HCT116 (cell line): Measurements from ENCODE around the gene RCBTB1. TPM values are rescaled to one million over a fixed set of nuclear protein-coding genes. Genes with fewer than 3 reads are reported as not detected.

Experiments
- ATAC-seq: fragments of 200-7000 bp; cut with Tn5 transposase; 2 replicates; pipeline ENCODE4 v1.9.1; 2020; ENCODE audit warnings: mild to moderate bottlenecking, moderate library complexity
- BruUV-seq: library from RNA; stranded (reverse); fragments of 400-500 nt; replicated peaks from 2 replicates; lab custom pipeline; 2021; lab: Mats Ljungman, UMichigan
- CTCF ChIA-PET: fragments of 300-600 bp; sonication (Branson Sonifier 250); formaldehyde crosslinking; loops from one replicate; lab custom pipeline; 2021; ENCODE audit warnings: antibody characterized with exemption; lab: Charles Lee
- POLR2A ChIA-PET: fragments of 300-600, 350-600 bp; sonication (Branson Sonifier 250); formaldehyde crosslinking; loops from one replicate; lab custom pipeline; 2021; ENCODE audit warnings: antibody characterized with exemption; lab: Charles Lee
- RAD21 ChIA-PET, 2 experiments: fragments of 300-600 bp; sonication (Branson Sonifier 250); formaldehyde crosslinking; loops; one replicate each; lab custom pipeline; 2023; ENCODE audit warnings: low total read pairs in 2 of 2; ENCODE audit not compliant: uncharacterized antibody in 2 of 2, unreplicated experiment in 2 of 2, low non-redundant PET in 1 of 2; lab: Charles Lee
- DNase-seq: peaks from one replicate; pipeline ENCODE4 v3.0.0-alpha.2; 2010; ENCODE audit warnings: low read depth, low spot score
- H2AFZ ChIP-seq: fragments of 200-600 bp; shearing (Covaris generic), sonication (generic); 2 replicates; pipeline ENCODE4 v1.6.1; 2017; ENCODE audit warnings: low read depth, mixed run types, mixed read lengths, antibody characterized with exemption, low read length; ENCODE audit not compliant: poor library complexity, severe bottlenecking
- H3K27ac ChIP-seq: 2 replicates; pipeline ENCODE4 v1.5.1; 2012; ENCODE audit warnings: low read depth, low read length
- H3K27me3 ChIP-seq: fragments of 200-600 bp; sonication (generic); 2 replicates; pipeline ENCODE4 v1.6.1; 2016; ENCODE audit warnings: mixed run types, low read length, mixed read lengths; ENCODE audit not compliant: insufficient read depth
- H3K36me3 ChIP-seq, 2 experiments: fragments of 200-500 bp in 1 of 2; fragments of 200-600 bp in 1 of 2; sonication (Bioruptor generic) in 1 of 2; sonication (generic) in 1 of 2; 2 replicates each; pipeline versions ENCODE4 v1.5.1 to v1.6.1; 2014 to 2016; ENCODE audit warnings: low read length in 2 of 2, inconsistent platforms in 1 of 2, mixed read lengths in 1 of 2, mixed run types in 1 of 2; ENCODE audit not compliant: insufficient read depth in 2 of 2, control insufficient read depth in 1 of 2
- H3K4me1 ChIP-seq, 2 experiments: fragments of 200-600 bp in 1 of 2; sonication (generic) in 1 of 2; 2 replicates each; pipeline versions ENCODE4 v1.5.1 to v1.6.1; 2012 to 2017; ENCODE audit warnings: low read length in 2 of 2, inconsistent platforms in 1 of 2, mild to moderate bottlenecking in 1 of 2, mixed read lengths in 1 of 2, mixed run types in 1 of 2, moderate library complexity in 1 of 2; ENCODE audit not compliant: insufficient read depth in 2 of 2, control insufficient read depth in 1 of 2
- H3K4me2 ChIP-seq: fragments of 200-600 bp; sonication (generic); 2 replicates; pipeline ENCODE4 v1.6.1; 2017; ENCODE audit warnings: mixed run types, low read length, mixed read lengths
- H3K4me3 ChIP-seq, 2 experiments: fragments of 200-600 bp in 1 of 2; sonication (generic) in 1 of 2; replicated peaks in 1 of 2; 2 replicates each; pipeline ENCODE4 v1.5.1; 2011 to 2016; ENCODE audit warnings: low read length in 2 of 2, control low read depth in 1 of 2, low read depth in 1 of 2, mild to moderate bottlenecking in 1 of 2, mixed read lengths in 1 of 2, mixed run types in 1 of 2
- H3K79me2 ChIP-seq: fragments of 200-600 bp; sonication (generic); 2 replicates; pipeline ENCODE4 v1.6.1; 2017; ENCODE audit warnings: mild to moderate bottlenecking, mixed run types, low read length, moderate library complexity, mixed read lengths; ENCODE audit not compliant: insufficient read depth
- H3K9ac ChIP-seq: fragments of 200-600 bp; sonication (generic); 2 replicates; pipeline ENCODE4 v1.6.1; 2016; ENCODE audit warnings: low read length, mixed read lengths
- H3K9me2 ChIP-seq: fragments of 200-600 bp; sonication (generic), shearing (Covaris generic); 2 replicates; pipeline ENCODE4 v1.6.1; 2017; ENCODE audit warnings: mixed run types, mild to moderate bottlenecking, moderate library complexity; ENCODE audit not compliant: insufficient read depth
- H3K9me3 ChIP-seq, 2 experiments: fragments of 200-500 bp in 1 of 2; fragments of 200-600 bp in 1 of 2; sonication (Bioruptor generic) in 1 of 2; sonication (generic) in 1 of 2; 2 replicates each; pipeline ENCODE4 v1.6.1; 2014 to 2017; ENCODE audit warnings: low read length in 2 of 2, mixed read lengths in 2 of 2, inconsistent platforms in 1 of 2, low read depth in 1 of 2, mild to moderate bottlenecking in 1 of 2, mixed run types in 1 of 2, moderate library complexity in 1 of 2; ENCODE audit not compliant: control insufficient read depth in 1 of 2, insufficient read depth in 1 of 2
- H4K20me1 ChIP-seq: fragments of 200-600 bp; sonication (generic), shearing (Covaris generic); 2 replicates; pipeline ENCODE4 v1.6.1; 2017; ENCODE audit warnings: mixed run types, mild to moderate bottlenecking, moderate library complexity; ENCODE audit not compliant: insufficient read depth
- CBX3 ChIP-seq: IDR thresholded peaks from 2 replicates; pipeline ENCODE4 v1.6.1; 2012; ENCODE audit warnings: low read depth
- CEBPB ChIP-seq: IDR thresholded peaks from 2 replicates; pipeline ENCODE4 v1.6.1; 2012; ENCODE audit warnings: low read depth
- CTCF ChIP-seq, 3 experiments: fragments of 200-600 bp in 1 of 3; sonication (generic) in 1 of 3; IDR thresholded peaks in 2 of 3; conservative IDR thresholded peaks in 1 of 3; 2 replicates each; pipeline ENCODE4 v1.5.1; 2012 to 2017; ENCODE audit warnings: low read depth in 2 of 3, low read length in 2 of 3, antibody characterized with exemption in 1 of 3, borderline replicate concordance in 1 of 3, control low read depth in 1 of 3, mild to moderate bottlenecking in 1 of 3, mixed read lengths in 1 of 3, mixed run types in 1 of 3, moderate library complexity in 1 of 3; ENCODE audit not compliant: insufficient read depth in 1 of 3
- EGR1 ChIP-seq: IDR thresholded peaks from 2 replicates; pipeline ENCODE4 v1.6.1; 2012; ENCODE audit warnings: low read depth
- EZH2 ChIP-seq: fragments of 200-600 bp; sonication (generic); IDR thresholded peaks from 2 replicates; pipeline ENCODE4 v1.6.1; 2017; ENCODE audit warnings: antibody characterized with exemption, mixed run types
- FOSL1 ChIP-seq: IDR thresholded peaks from 2 replicates; pipeline ENCODE4 v1.6.1; 2012; ENCODE audit warnings: low read depth
- JUND ChIP-seq: IDR thresholded peaks from 2 replicates; pipeline ENCODE4 v1.6.1; 2012
- MAX ChIP-seq: IDR thresholded peaks from 2 replicates; pipeline ENCODE4 v1.6.1; 2012
- POLR2A ChIP-seq: IDR thresholded peaks from 2 replicates; pipeline ENCODE4 v1.7.0; 2011; ENCODE audit warnings: borderline replicate concordance; ENCODE audit not compliant: insufficient read depth, insufficient read length; ENCODE audit errors: extremely low read depth
- POLR2AphosphoS5 ChIP-seq: IDR thresholded peaks from 2 replicates; pipeline ENCODE4 v1.6.1; 2011; ENCODE audit warnings: mild to moderate bottlenecking, low read depth, low read length, moderate library complexity
- SIN3A ChIP-seq: IDR thresholded peaks from 2 replicates; pipeline ENCODE4 v1.6.1; 2012; ENCODE audit warnings: low read depth
- SP1 ChIP-seq: IDR thresholded peaks from 2 replicates; pipeline ENCODE4 v1.6.1; 2012; ENCODE audit warnings: low read depth
- SRF ChIP-seq: IDR thresholded peaks from 2 replicates; pipeline ENCODE4 v1.6.1; 2012; ENCODE audit warnings: low read depth
- TCF7L2 ChIP-seq: IDR thresholded peaks from 2 replicates; pipeline ENCODE4 v1.7.0; 2011; ENCODE audit warnings: borderline replicate concordance, inconsistent platforms; ENCODE audit not compliant: insufficient read depth, insufficient read length; ENCODE audit errors: extremely low read depth
- YY1 ChIP-seq: IDR thresholded peaks from 2 replicates; pipeline ENCODE4 v1.6.1; 2011; ENCODE audit warnings: low read length, low read depth, moderate library complexity, mild to moderate bottlenecking; ENCODE audit not compliant: insufficient replicate concordance; ENCODE audit errors: extremely low read depth
- ZBTB33 ChIP-seq: IDR thresholded peaks from 2 replicates; pipeline ENCODE4 v1.6.1; 2011; ENCODE audit warnings: mild to moderate bottlenecking, low read length, moderate library complexity; ENCODE audit not compliant: insufficient replicate concordance; ENCODE audit errors: extremely low read depth
- ZFX ChIP-seq: fragments of 450-650 bp; IDR thresholded peaks from 2 replicates; pipeline ENCODE4 v1.6.1; 2017
- ZNF274 ChIP-seq: fragments of 200-500 bp; sonication (Bioruptor generic); IDR thresholded peaks from 2 replicates; pipeline ENCODE4 v1.6.1; 2014; ENCODE audit warnings: mild to moderate bottlenecking, low read depth, low read length, inconsistent platforms
- intact Hi-C: fragments of 100-400 bp; cut with micrococcal nuclease; formaldehyde crosslinking; loops from 2 replicates; pipeline ENCODE4 v1.10.0; 2022
- total RNA-seq: library from RNA; stranded (reverse); gene quantifications from one replicate; pipeline ENCODE4 v1.2.1, GENCODE V29; 2021; ENCODE audit not compliant: unreplicated experiment
- TF ChIP-seq, protein P1 (sequence below): IDR thresholded peaks from 2 replicates; pipeline ENCODE4 v1.6.1; 2012
- TF ChIP-seq, protein P2 (sequence below): IDR thresholded peaks from 2 replicates; pipeline ENCODE4 v1.6.1; 2012; ENCODE audit warnings: low read depth

Gene RCBTB1
- total RNA-seq, 1 experiment from 2014 or later, result 22.2 TPM

GRCh38 chr13:49539313-49539712, 46.0 kb downstream of the RCBTB1 start:
- no peaks in the 10 kb centered on the region for H3K9me3 ChIP-seq
- no TSS peak for BruUV-seq
- H3K36me3 ChIP-seq, result peaks cover 0 to 18% of the 10 kb centered on the region in 2 experiments; a peak in 2 of 4 replicates
- no peaks in the 10 kb centered on the region for H4K20me1 ChIP-seq
- H3K79me2 ChIP-seq, result no peaks in the 10 kb centered on the region
- ChIA-PET RAD21 (no interaction called here), CTCF (no interaction called here), POLR2A (interaction anchor here (0.6 kb wide), 1 partner anchor 11 kb away, joined by 4 read pairs; no protein-coding TSS in a partner anchor)
- no peak overlapping the region for H3K9ac ChIP-seq
- no peaks in the 10 kb centered on the region for H3K4me1 ChIP-seq
- intact Hi-C loops, result no loop called here
- H3K27me3 ChIP-seq, result no peaks in the 10 kb centered on the region
- no peak for DNase-seq
- ATAC-seq, result no peak
- no peaks in the 10 kb centered on the region for H3K9me2 ChIP-seq
- no peak overlapping the region for H3K4me3 ChIP-seq
- TF ChIP-seq ZFX, result no peak
- TF ChIP-seq CEBPB, result no peak
- TF ChIP-seq ZBTB33, result no peak
- no peak for TF ChIP-seq TCF7L2
- TF ChIP-seq POLR2A, result no peak
- TF ChIP-seq EGR1, result no peak
- TF ChIP-seq, protein P1, sequence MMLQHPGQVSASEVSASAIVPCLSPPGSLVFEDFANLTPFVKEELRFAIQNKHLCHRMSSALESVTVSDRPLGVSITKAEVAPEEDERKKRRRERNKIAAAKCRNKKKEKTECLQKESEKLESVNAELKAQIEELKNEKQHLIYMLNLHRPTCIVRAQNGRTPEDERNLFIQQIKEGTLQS, result no peak
- no peak for TF ChIP-seq MAX
- no peak for TF ChIP-seq YY1
- TF ChIP-seq FOSL1, result no peak
- TF ChIP-seq CTCF (IDR thresholded peaks at IDR 0.05 in 2 of 3, conservative IDR thresholded peaks at IDR 0.05 in 1 of 3; ENCODE audit: borderline replicate concordance in 1 of 3, insufficient read depth in 1 of 3, low read depth in 2 of 3, low read length in 2 of 3), result no peak
- TF ChIP-seq ZNF274, result no peak
- TF ChIP-seq JUND, result no peak
- TF ChIP-seq POLR2AphosphoS5, result no peak
- TF ChIP-seq SIN3A, result no peak
- TF ChIP-seq, protein P2, sequence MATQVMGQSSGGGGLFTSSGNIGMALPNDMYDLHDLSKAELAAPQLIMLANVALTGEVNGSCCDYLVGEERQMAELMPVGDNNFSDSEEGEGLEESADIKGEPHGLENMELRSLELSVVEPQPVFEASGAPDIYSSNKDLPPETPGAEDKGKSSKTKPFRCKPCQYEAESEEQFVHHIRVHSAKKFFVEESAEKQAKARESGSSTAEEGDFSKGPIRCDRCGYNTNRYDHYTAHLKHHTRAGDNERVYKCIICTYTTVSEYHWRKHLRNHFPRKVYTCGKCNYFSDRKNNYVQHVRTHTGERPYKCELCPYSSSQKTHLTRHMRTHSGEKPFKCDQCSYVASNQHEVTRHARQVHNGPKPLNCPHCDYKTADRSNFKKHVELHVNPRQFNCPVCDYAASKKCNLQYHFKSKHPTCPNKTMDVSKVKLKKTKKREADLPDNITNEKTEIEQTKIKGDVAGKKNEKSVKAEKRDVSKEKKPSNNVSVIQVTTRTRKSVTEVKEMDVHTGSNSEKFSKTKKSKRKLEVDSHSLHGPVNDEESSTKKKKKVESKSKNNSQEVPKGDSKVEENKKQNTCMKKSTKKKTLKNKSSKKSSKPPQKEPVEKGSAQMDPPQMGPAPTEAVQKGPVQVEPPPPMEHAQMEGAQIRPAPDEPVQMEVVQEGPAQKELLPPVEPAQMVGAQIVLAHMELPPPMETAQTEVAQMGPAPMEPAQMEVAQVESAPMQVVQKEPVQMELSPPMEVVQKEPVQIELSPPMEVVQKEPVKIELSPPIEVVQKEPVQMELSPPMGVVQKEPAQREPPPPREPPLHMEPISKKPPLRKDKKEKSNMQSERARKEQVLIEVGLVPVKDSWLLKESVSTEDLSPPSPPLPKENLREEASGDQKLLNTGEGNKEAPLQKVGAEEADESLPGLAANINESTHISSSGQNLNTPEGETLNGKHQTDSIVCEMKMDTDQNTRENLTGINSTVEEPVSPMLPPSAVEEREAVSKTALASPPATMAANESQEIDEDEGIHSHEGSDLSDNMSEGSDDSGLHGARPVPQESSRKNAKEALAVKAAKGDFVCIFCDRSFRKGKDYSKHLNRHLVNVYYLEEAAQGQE, result no peak
- no peak for TF ChIP-seq EZH2
- no peak for TF ChIP-seq SRF
- TF ChIP-seq CBX3, result no peak
- no peak for TF ChIP-seq SP1
- H3K27ac ChIP-seq, result no peak overlapping the region
- no peak overlapping the region for H3K4me2 ChIP-seq
- H2AFZ ChIP-seq, result no peak overlapping the region
